HEK293 (cell line): ENCODE data around the gene SESN1.

Experiments
- GFI1B ChIP-seq: fragments of 450-650 bp; formaldehyde crosslinking; IDR thresholded peaks from 2 replicates; pipeline ENCODE4 v1.5.1; 2016; ENCODE audit warnings: missing biosample characterization, missing genetic modification characterization
- GLIS2 ChIP-seq: fragments of 450-650 bp; formaldehyde crosslinking; IDR thresholded peaks from 2 replicates; pipeline ENCODE4 v1.5.1; 2016; ENCODE audit warnings: missing biosample characterization, missing genetic modification characterization
- SALL2 ChIP-seq: fragments of 450-650 bp; formaldehyde crosslinking; IDR thresholded peaks from 2 replicates; pipeline ENCODE4 v1.5.0; 2017; ENCODE audit warnings: missing biosample characterization, mild to moderate bottlenecking, missing genetic modification characterization, borderline replicate concordance
- SP2 ChIP-seq: fragments of 450-650 bp; formaldehyde crosslinking; IDR thresholded peaks from 2 replicates; pipeline ENCODE4 v1.5.1; 2016; ENCODE audit warnings: missing biosample characterization, missing genetic modification characterization
- ZBTB1 ChIP-seq: fragments of 450-650 bp; formaldehyde crosslinking; IDR thresholded peaks from 2 replicates; pipeline ENCODE4 v1.5.1; 2016; ENCODE audit warnings: missing biosample characterization, missing genetic modification characterization
- ZBTB17 ChIP-seq: fragments of 450-650 bp; formaldehyde crosslinking; IDR thresholded peaks from 2 replicates; pipeline ENCODE4 v1.5.1; 2016; ENCODE audit warnings: missing biosample characterization, missing genetic modification characterization
- ZBTB21 ChIP-seq: fragments of 450-650 bp; formaldehyde crosslinking; IDR thresholded peaks from 2 replicates; pipeline ENCODE4 v1.5.1; 2017; ENCODE audit warnings: missing biosample characterization, missing genetic modification characterization
- ZFHX2 ChIP-seq: fragments of 450-650 bp; formaldehyde crosslinking; conservative IDR thresholded peaks from 2 replicates; pipeline ENCODE4 v1.5.1; 2016; ENCODE audit warnings: missing biosample characterization, missing genetic modification characterization
- ZNF10 ChIP-seq: fragments of 450-650 bp; formaldehyde crosslinking; IDR thresholded peaks from 2 replicates; pipeline ENCODE4 v1.5.1; 2017; ENCODE audit warnings: missing biosample characterization, missing genetic modification characterization
- ZNF155 ChIP-seq: fragments of 450-650 bp; formaldehyde crosslinking; IDR thresholded peaks from 2 replicates; pipeline ENCODE4 v1.5.1; 2016; ENCODE audit warnings: missing biosample characterization, missing genetic modification characterization
- ZNF16 ChIP-seq: fragments of 450-650 bp; formaldehyde crosslinking; IDR thresholded peaks from 2 replicates; pipeline ENCODE4 v1.5.1; 2016; ENCODE audit warnings: low read depth, missing biosample characterization, missing genetic modification characterization
- ZNF24 ChIP-seq: fragments of 450-650 bp; formaldehyde crosslinking; IDR thresholded peaks from 2 replicates; pipeline ENCODE4 v1.5.1; 2016; ENCODE audit warnings: missing biosample characterization, missing genetic modification characterization
- ZNF302 ChIP-seq: fragments of 450-650 bp; formaldehyde crosslinking; IDR thresholded peaks from 2 replicates; pipeline ENCODE4 v1.5.1; 2016; ENCODE audit warnings: missing biosample characterization, missing genetic modification characterization, low read depth
- ZNF426 ChIP-seq: fragments of 450-650 bp; formaldehyde crosslinking; IDR thresholded peaks from 2 replicates; pipeline ENCODE4 v1.5.1; 2017; ENCODE audit warnings: missing biosample characterization, missing genetic modification characterization, mild to moderate bottlenecking, inconsistent platforms, moderate library complexity
- ZNF433 ChIP-seq: fragments of 450-650 bp; formaldehyde crosslinking; IDR thresholded peaks from 2 replicates; pipeline ENCODE4 v1.5.1; 2016; ENCODE audit warnings: missing biosample characterization, missing genetic modification characterization, low read depth
- ZNF558 ChIP-seq: fragments of 450-650 bp; formaldehyde crosslinking; IDR thresholded peaks from 2 replicates; pipeline ENCODE4 v1.5.1; 2016; ENCODE audit warnings: missing biosample characterization, missing genetic modification characterization
- ZNF830 ChIP-seq: fragments of 450-650 bp; IDR thresholded peaks from 2 replicates; pipeline ENCODE4 v1.5.0; 2018; ENCODE audit warnings: missing biosample characterization, missing genetic modification characterization, low read depth, mild to moderate bottlenecking, moderate library complexity
- TF ChIP-seq, protein P1 (sequence below): fragments of 450-650 bp; formaldehyde crosslinking; IDR thresholded peaks from 2 replicates; pipeline ENCODE4 v1.5.1; 2017; ENCODE audit warnings: missing biosample characterization, mild to moderate bottlenecking, missing genetic modification characterization, moderate library complexity
- TF ChIP-seq, protein P2 (sequence below): fragments of 450-650 bp; formaldehyde crosslinking; IDR thresholded peaks from 2 replicates; pipeline ENCODE4 v1.5.1; 2016; ENCODE audit warnings: missing biosample characterization, missing genetic modification characterization
- TF ChIP-seq, protein P3 (sequence below): fragments of 450-650 bp; formaldehyde crosslinking; IDR thresholded peaks from 2 replicates; pipeline ENCODE4 v1.5.1; 2017; ENCODE audit warnings: missing biosample characterization, missing genetic modification characterization
- TF ChIP-seq, protein P4 (sequence below): fragments of 450-650 bp; formaldehyde crosslinking; IDR thresholded peaks from 2 replicates; pipeline ENCODE4 v1.5.1; 2016; ENCODE audit warnings: missing biosample characterization, missing genetic modification characterization, low read depth
- TF ChIP-seq, protein P5 (sequence below): fragments of 450-650 bp; formaldehyde crosslinking; IDR thresholded peaks from 2 replicates; pipeline ENCODE4 v1.5.1; 2016; ENCODE audit warnings: missing biosample characterization, missing genetic modification characterization
- TF ChIP-seq, protein P6 (sequence below): fragments of 450-650 bp; formaldehyde crosslinking; IDR thresholded peaks from 2 replicates; pipeline ENCODE4 v1.5.1; 2016; ENCODE audit warnings: missing biosample characterization, missing genetic modification characterization
- TF ChIP-seq, protein P7 (sequence below): fragments of 450-650 bp; formaldehyde crosslinking; IDR thresholded peaks from 2 replicates; pipeline ENCODE4 v1.5.1; 2016; ENCODE audit warnings: missing biosample characterization, missing genetic modification characterization

Gene SESN1

DNA sequence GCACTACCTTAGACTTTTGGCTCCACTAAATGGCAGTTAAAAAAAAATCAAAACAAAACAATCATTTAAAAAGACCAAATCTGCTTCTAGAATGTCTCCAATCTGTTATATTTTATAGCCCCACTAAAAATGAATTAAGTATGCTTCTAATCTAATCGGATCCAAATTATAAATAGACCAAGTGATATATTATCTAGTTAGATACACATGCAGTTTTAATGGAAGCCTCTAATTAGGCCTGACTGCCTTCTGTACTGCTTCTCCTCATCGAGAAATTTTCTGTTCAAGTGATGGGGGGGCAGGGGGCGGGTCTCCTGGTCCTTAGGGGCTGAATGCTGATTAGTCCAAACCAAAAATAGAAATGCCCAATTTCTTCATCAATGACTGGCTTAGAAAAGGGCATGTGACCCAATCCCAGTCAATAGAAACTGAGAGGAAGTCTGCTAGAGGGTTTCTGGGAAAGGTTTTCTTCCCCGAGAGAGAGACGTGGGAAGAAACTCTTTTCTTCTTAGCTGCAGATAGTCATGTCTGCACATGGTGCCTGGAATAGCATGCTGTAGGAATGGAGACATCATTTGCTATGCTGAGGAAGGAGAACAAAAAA is 6.9 kb downstream of the SESN1 start (continued):
- TF ChIP-seq, protein P1, sequence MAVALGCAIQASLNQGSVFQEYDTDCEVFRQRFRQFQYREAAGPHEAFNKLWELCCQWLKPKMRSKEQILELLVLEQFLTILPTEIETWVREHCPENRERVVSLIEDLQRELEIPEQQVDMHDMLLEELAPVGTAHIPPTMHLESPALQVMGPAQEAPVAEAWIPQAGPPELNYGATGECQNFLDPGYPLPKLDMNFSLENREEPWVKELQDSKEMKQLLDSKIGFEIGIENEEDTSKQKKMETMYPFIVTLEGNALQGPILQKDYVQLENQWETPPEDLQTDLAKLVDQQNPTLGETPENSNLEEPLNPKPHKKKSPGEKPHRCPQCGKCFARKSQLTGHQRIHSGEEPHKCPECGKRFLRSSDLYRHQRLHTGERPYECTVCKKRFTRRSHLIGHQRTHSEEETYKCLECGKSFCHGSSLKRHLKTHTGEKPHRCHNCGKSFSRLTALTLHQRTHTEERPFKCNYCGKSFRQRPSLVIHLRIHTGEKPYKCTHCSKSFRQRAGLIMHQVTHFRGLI (tag by site-specific recombination): no peak
- TF ChIP-seq ZBTB21 (tag by site-specific recombination): no peak
- TF ChIP-seq ZNF426 (tag by site-specific recombination): no peak
- TF ChIP-seq ZBTB17 (tag by site-specific recombination): peak; percentile 88
- TF ChIP-seq, protein P2, sequence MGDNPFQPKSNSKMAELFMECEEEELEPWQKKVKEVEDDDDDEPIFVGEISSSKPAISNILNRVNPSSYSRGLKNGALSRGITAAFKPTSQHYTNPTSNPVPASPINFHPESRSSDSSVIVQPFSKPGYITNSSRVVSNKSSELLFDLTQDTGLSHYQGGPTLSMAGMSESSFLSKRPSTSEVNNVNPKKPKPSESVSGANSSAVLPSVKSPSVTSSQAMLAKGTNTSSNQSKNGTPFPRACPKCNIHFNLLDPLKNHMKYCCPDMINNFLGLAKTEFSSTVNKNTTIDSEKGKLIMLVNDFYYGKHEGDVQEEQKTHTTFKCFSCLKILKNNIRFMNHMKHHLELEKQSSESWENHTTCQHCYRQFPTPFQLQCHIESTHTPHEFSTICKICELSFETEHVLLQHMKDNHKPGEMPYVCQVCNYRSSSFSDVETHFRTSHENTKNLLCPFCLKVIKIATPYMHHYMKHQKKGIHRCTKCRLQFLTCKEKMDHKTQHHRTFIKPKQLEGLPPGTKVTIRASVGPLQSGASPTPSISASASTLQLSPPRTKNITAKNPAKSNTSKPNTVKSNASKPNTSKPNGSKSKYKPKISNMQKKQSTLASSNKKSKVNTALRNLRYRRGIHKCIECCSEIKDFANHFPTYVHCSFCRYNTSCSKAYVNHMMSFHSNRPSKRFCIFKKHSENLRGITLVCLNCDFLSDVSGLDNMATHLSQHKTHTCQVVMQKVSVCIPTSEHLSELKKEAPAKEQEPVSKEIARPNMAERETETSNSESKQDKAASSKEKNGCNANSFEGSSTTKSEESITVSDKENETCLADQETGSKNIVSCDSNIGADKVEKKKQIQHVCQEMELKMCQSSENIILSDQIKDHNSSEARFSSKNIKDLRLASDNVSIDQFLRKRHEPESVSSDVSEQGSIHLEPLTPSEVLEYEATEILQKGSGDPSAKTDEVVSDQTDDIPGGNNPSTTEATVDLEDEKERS (tag by site-specific recombination): no peak
- TF ChIP-seq ZNF10 (tag by site-specific recombination): peak; percentile 74; the same call in 1 of the 2 replicates
- no peak for TF ChIP-seq SALL2 (tag by site-specific recombination)
- TF ChIP-seq SP2 (tag by site-specific recombination): peak; percentile 28
- TF ChIP-seq ZNF155: no peak
- TF ChIP-seq GLIS2 (tag by site-specific recombination): 0 out of 2 replicates have a peak, but pooled peaks have one; percentile 13
- TF ChIP-seq ZNF830 (tag by site-specific recombination): no peak
- no peak for TF ChIP-seq ZBTB1
- TF ChIP-seq ZNF433: no peak
- TF ChIP-seq, protein P3, sequence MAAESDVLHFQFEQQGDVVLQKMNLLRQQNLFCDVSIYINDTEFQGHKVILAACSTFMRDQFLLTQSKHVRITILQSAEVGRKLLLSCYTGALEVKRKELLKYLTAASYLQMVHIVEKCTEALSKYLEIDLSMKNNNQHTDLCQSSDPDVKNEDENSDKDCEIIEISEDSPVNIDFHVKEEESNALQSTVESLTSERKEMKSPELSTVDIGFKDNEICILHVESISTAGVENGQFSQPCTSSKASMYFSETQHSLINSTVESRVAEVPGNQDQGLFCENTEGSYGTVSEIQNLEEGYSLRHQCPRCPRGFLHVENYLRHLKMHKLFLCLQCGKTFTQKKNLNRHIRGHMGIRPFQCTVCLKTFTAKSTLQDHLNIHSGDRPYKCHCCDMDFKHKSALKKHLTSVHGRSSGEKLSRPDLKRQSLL (tag by site-specific recombination): no peak
- TF ChIP-seq, protein P4, sequence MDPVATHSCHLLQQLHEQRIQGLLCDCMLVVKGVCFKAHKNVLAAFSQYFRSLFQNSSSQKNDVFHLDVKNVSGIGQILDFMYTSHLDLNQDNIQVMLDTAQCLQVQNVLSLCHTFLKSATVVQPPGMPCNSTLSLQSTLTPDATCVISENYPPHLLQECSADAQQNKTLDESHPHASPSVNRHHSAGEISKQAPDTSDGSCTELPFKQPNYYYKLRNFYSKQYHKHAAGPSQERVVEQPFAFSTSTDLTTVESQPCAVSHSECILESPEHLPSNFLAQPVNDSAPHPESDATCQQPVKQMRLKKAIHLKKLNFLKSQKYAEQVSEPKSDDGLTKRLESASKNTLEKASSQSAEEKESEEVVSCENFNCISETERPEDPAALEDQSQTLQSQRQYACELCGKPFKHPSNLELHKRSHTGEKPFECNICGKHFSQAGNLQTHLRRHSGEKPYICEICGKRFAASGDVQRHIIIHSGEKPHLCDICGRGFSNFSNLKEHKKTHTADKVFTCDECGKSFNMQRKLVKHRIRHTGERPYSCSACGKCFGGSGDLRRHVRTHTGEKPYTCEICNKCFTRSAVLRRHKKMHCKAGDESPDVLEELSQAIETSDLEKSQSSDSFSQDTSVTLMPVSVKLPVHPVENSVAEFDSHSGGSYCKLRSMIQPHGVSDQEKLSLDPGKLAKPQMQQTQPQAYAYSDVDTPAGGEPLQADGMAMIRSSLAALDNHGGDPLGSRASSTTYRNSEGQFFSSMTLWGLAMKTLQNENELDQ (tag by site-specific recombination): no peak
- TF ChIP-seq, protein P5, sequence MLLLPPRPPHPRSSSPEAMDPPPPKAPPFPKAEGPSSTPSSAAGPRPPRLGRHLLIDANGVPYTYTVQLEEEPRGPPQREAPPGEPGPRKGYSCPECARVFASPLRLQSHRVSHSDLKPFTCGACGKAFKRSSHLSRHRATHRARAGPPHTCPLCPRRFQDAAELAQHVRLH (tag by site-specific recombination): no peak
- TF ChIP-seq, protein P6, sequence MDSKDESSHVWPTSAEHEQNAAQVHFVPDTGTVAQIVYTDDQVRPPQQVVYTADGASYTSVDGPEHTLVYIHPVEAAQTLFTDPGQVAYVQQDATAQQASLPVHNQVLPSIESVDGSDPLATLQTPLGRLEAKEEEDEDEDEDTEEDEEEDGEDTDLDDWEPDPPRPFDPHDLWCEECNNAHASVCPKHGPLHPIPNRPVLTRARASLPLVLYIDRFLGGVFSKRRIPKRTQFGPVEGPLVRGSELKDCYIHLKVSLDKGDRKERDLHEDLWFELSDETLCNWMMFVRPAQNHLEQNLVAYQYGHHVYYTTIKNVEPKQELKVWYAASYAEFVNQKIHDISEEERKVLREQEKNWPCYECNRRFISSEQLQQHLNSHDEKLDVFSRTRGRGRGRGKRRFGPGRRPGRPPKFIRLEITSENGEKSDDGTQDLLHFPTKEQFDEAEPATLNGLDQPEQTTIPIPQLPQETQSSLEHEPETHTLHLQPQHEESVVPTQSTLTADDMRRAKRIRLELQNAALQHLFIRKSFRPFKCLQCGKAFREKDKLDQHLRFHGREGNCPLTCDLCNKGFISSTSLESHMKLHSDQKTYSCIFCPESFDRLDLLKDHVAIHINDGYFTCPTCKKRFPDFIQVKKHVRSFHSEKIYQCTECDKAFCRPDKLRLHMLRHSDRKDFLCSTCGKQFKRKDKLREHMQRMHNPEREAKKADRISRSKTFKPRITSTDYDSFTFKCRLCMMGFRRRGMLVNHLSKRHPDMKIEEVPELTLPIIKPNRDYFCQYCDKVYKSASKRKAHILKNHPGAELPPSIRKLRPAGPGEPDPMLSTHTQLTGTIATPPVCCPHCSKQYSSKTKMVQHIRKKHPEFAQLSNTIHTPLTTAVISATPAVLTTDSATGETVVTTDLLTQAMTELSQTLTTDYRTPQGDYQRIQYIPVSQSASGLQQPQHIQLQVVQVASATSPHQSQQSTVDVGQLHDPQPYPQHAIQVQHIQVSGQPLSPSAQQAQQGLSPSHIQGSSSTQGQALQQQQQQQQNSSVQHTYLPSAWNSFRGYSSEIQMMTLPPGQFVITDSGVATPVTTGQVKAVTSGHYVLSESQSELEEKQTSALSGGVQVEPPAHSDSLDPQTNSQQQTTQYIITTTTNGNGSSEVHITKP: peak; percentile 43; the same call in 1 of the 2 replicates
- TF ChIP-seq, protein P7, sequence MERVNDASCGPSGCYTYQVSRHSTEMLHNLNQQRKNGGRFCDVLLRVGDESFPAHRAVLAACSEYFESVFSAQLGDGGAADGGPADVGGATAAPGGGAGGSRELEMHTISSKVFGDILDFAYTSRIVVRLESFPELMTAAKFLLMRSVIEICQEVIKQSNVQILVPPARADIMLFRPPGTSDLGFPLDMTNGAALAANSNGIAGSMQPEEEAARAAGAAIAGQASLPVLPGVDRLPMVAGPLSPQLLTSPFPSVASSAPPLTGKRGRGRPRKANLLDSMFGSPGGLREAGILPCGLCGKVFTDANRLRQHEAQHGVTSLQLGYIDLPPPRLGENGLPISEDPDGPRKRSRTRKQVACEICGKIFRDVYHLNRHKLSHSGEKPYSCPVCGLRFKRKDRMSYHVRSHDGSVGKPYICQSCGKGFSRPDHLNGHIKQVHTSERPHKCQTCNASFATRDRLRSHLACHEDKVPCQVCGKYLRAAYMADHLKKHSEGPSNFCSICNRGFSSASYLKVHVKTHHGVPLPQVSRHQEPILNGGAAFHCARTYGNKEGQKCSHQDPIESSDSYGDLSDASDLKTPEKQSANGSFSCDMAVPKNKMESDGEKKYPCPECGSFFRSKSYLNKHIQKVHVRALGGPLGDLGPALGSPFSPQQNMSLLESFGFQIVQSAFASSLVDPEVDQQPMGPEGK (tag by site-specific recombination): peak; percentile 36; the same call in 1 of the 2 replicates
- TF ChIP-seq ZNF16 (tag by site-specific recombination): no peak
- no peak for TF ChIP-seq ZNF558 (tag by site-specific recombination)
- TF ChIP-seq GFI1B (tag by site-specific recombination): 0 out of 2 replicates have a peak, but pooled peaks have one; percentile 49
- TF ChIP-seq ZNF302 (tag by site-specific recombination): no peak
- TF ChIP-seq ZFHX2 (tag by site-specific recombination): no peak
- no peak for TF ChIP-seq ZNF24
